Naive thymus-derived CD4-positive, alpha-beta T cell (primary cell): ENCODE data around the gene ROBO1. TPM values are rescaled to one million over a fixed set of nuclear protein-coding genes. Genes with fewer than 3 reads are reported as not detected.

ENCODE experiments used
- ATAC-seq: fragments of 150-1000 bp; cut with Tn5 transposase; 2 replicates; pipeline ENCODE4 v1.10.0; 2021; ENCODE audit warnings: mild to moderate bottlenecking, moderate library complexity
- CTCF ChIA-PET: fragments of 350-600 bp; sonication (Branson Sonifier 250); formaldehyde crosslinking; loops from one replicate; lab custom pipeline; 2021; ENCODE audit warnings: antibody characterized with exemption; lab: Charles Lee
- POLR2A ChIA-PET: fragments of 350-600 bp; sonication (Branson Sonifier 250); formaldehyde crosslinking; loops from one replicate; lab custom pipeline; 2021; ENCODE audit warnings: antibody characterized with exemption, inconsistent platforms; lab: Charles Lee
- DNase-seq, 9 donors: peaks; one replicate each; pipeline versions ENCODE4 v3.0.0 to v3.0.0-alpha.2; 2020 to 2022; ENCODE audit warnings: mixed read lengths in 1 of 9
- H3K27ac ChIP-seq: one replicate; pipeline ENCODE4 v1.7.0; 2013; ENCODE audit warnings: mild to moderate bottlenecking, low read depth, low read length, moderate library complexity
- H3K27me3 ChIP-seq, 2 donors: one replicate each; pipeline ENCODE4 v1.7.0; 2013; ENCODE audit warnings: low read length in 2 of 2, mild to moderate bottlenecking in 2 of 2, moderate library complexity in 2 of 2; ENCODE audit not compliant: control insufficient read depth in 2 of 2, insufficient read depth in 2 of 2
- H3K36me3 ChIP-seq, 3 experiments: 1 replicate in 2 of 3; 2 replicates in 1 of 3; pipeline ENCODE4 v1.7.0; 2013; ENCODE audit warnings: low read length in 3 of 3, mild to moderate bottlenecking in 3 of 3, moderate library complexity in 1 of 3; ENCODE audit not compliant: insufficient read depth in 3 of 3, control insufficient read depth in 2 of 3
- H3K4me1 ChIP-seq, 2 donors: one replicate each; pipeline ENCODE4 v1.7.0; 2013; ENCODE audit warnings: low read length in 2 of 2, mild to moderate bottlenecking in 2 of 2, moderate library complexity in 1 of 2; ENCODE audit not compliant: control insufficient read depth in 2 of 2, insufficient read depth in 2 of 2
- H3K4me3 ChIP-seq: 2 replicates; pipeline ENCODE4 v1.7.0; 2013; ENCODE audit warnings: mild to moderate bottlenecking, low read length
- H3K9me3 ChIP-seq, 3 experiments: 1 replicate in 2 of 3; 2 replicates in 1 of 3; pipeline ENCODE4 v1.7.0; 2013; ENCODE audit warnings: low read length in 3 of 3; ENCODE audit not compliant: control insufficient read depth in 2 of 3
- H3K27ac Mint-ChIP-seq, 9 donors: one replicate each; pipeline ENCODE4 v1.8.0; 2020 to 2022; ENCODE audit warnings: mixed read lengths in 9 of 9, mild to moderate bottlenecking in 8 of 9, moderate library complexity in 5 of 9, inconsistent platforms in 2 of 9
- H3K27me3 Mint-ChIP-seq, 5 donors: one replicate each; pipeline ENCODE4 v1.8.0; 2021 to 2022; ENCODE audit warnings: mixed read lengths in 5 of 5, mild to moderate bottlenecking in 1 of 5
- H3K36me3 Mint-ChIP-seq, 5 donors: one replicate each; pipeline ENCODE4 v1.8.0; 2020 to 2022; ENCODE audit warnings: mixed read lengths in 5 of 5, mild to moderate bottlenecking in 3 of 5, inconsistent platforms in 1 of 5
- H3K4me1 Mint-ChIP-seq, 7 donors: one replicate each; pipeline ENCODE4 v1.8.0; 2020 to 2022; ENCODE audit warnings: mixed read lengths in 7 of 7, mild to moderate bottlenecking in 3 of 7, inconsistent platforms in 1 of 7
- H3K4me3 Mint-ChIP-seq, 10 donors: one replicate each; pipeline ENCODE4 v1.8.0; 2020 to 2022; ENCODE audit warnings: mild to moderate bottlenecking in 10 of 10, mixed read lengths in 10 of 10, moderate library complexity in 6 of 10, inconsistent platforms in 2 of 10
- H3K9me3 Mint-ChIP-seq, 11 donors: one replicate each; pipeline ENCODE4 v1.8.0; 2020 to 2022; ENCODE audit warnings: mixed read lengths in 11 of 11, mild to moderate bottlenecking in 4 of 11, inconsistent platforms in 1 of 11, moderate library complexity in 1 of 11
- intact Hi-C, 2 donors: fragments of 100-400 bp; cut with micrococcal nuclease; formaldehyde crosslinking; loops; one replicate each; pipeline ENCODE4 v1.15.1; 2023
- polyA plus RNA-seq, 2 donors: library from polyadenylated mRNA; unstranded; fragments of 300-500 nt; fragmentation: Illumina TruSeq; gene quantifications; one replicate each; pipeline ENCODE4 v1.2.3, GENCODE V29; 2021
- total RNA-seq, 6 experiments: library from RNA in 5 of 6; stranded (reverse) in 5 of 6; gene quantifications; 1 replicate in 5 of 6; 2 replicates in 1 of 6; pipeline ENCODE4 v1.2.3 and lab custom pipeline; 2021 to 2026

ROBO1 gene
- total and polyA plus RNA-seq, 7 experiments from 2014 or later: 0.08 to 0.59 (median 0.26) TPM; not detected in 2

DNA sequence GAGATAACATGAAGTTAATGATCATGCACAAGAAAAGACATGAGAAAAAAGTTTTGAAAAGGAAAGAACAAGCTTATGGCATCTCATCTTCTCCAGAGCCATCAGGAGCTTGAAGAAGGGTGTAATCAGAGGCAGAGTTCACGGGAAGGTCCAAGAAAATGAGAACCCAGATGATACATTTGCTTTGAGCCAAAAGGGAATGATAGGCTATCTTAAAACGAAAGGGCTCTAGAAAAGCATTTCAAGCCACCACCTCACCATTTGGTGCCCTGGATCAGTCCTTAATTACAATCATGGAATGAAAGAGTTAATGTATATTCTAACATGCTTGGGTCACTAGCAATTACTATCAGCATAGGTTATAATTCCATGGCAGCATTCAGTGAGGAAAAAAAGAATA, 781.8 kb downstream of the ROBO1 start:
- Histone ChIP-seq H3K9me3 (no peaks in the 10 kb centered on the region), H3K27me3 (no peaks in the 10 kb centered on the region), H3K4me1 (no peaks in the 10 kb centered on the region), H3K36me3 (no peaks in the 10 kb centered on the region), H3K27ac (no peak overlapping the region), H3K4me3 (no peak overlapping the region)
- Mint-ChIP-seq H3K27ac (no peak overlapping the region), H3K36me3 (no peaks in the 10 kb centered on the region), H3K4me3 (no peak overlapping the region), H3K4me1 (no peaks in the 10 kb centered on the region), H3K9me3 (peaks cover 0 to 14% (median 3%) of the 10 kb centered on the region in 11 donors), H3K27me3 (no peaks in the 10 kb centered on the region)
- ChIA-PET CTCF (no interaction called here), POLR2A (no interaction called here)
- intact Hi-C loops: no loop called here
- DNase-seq (no peak), ATAC-seq (no peak)

DNA sequence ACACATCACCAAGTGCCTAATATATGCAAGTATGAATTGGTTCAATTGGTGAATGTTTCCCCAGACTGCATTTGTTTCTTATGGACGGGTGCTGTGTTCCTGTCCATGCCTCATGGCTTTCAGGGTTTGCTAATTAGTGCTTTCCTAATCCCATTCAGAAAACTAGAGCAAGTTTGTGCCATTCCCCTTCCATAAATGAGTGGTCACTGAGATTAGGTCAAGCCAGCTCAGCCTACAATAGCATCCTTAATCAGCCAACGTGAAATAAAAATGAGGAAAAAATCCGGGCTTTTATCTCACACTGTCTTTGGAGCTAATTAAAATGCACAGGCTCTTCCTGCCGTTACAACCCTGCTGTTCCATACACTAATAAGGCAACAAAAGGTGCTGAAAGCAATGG, 788.8 kb downstream of the ROBO1 start:
- H3K4me3 ChIP-seq: no peak overlapping the region

DNA sequence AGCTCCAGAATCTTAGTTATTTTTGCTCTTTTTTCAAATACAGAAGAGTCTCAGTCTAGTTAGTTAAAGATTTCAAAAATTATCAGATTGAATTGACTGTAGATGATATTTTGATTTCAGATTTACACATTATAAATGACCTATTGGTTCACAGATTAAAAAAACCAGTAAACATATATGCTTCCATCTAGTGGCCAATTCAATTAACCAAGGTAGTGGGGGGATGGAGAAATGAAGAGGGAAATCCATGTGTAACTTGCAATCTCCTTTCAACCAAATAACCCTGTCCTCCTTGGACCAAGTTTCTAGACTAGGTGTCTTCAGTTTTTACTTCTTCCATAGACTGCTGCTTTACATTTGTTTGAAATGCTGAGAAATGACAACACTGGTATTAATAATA, 789.8 kb downstream of the ROBO1 start:
- H3K9me3 Mint-ChIP-seq: peaks cover 0 to 12% (median 1%) of the 10 kb centered on the region in 11 donors
- no peak for DNase-seq
- no peaks in the 10 kb centered on the region for H3K4me1 Mint-ChIP-seq
- Histone ChIP-seq H3K4me3 (no peak overlapping the region), H3K27me3 (no peaks in the 10 kb centered on the region), H3K27ac (no peak overlapping the region), H3K9me3 (no peaks in the 10 kb centered on the region), H3K36me3 (no peaks in the 10 kb centered on the region), H3K4me1 (no peaks in the 10 kb centered on the region)
- ChIA-PET POLR2A (no interaction called here), CTCF (no interaction called here)
- no peaks in the 10 kb centered on the region for H3K36me3 Mint-ChIP-seq
- no peak overlapping the region for H3K27ac Mint-ChIP-seq
- intact Hi-C loops: no loop called here
- H3K27me3 Mint-ChIP-seq: no peaks in the 10 kb centered on the region
- ATAC-seq: no peak
- no peak overlapping the region for H3K4me3 Mint-ChIP-seq

More for the DNA sequence above, 788.8 kb downstream of the ROBO1 start:
- Mint-ChIP-seq H3K27ac (no peak overlapping the region), H3K9me3 (peaks cover 0 to 11% (median 3%) of the 10 kb centered on the region in 11 donors), H3K36me3 (no peaks in the 10 kb centered on the region), H3K4me3 (no peak overlapping the region), H3K27me3 (no peaks in the 10 kb centered on the region), H3K4me1 (no peaks in the 10 kb centered on the region)
- Histone ChIP-seq H3K27ac (no peak overlapping the region), H3K9me3 (no peaks in the 10 kb centered on the region), H3K4me1 (no peaks in the 10 kb centered on the region), H3K36me3 (no peaks in the 10 kb centered on the region), H3K27me3 (no peaks in the 10 kb centered on the region)
- ChIA-PET CTCF (no interaction called here), POLR2A (no interaction called here)
- no peak for ATAC-seq
- intact Hi-C loops: no loop called here
- no peak for DNase-seq

DNA sequence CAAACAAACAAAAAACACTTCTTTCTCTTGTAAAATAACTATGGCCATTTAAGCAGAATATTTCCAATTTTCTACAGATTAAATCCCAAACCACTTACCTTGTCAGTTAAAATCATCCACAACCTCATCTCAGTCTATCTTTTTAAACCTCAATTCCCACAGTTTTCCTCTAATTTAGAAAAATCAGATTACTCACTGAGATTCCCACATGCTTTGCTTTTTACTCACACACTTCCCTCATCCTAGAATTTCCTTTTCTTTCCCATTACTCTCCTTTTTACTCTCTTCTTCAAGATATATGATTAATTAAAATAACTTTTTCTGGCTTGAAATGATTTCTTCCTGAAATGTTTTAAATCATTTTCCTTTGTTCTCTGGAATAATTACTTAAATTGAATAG, 790.7 kb downstream of the ROBO1 start:
- Mint-ChIP-seq H3K4me1 (no peaks in the 10 kb centered on the region), H3K27ac (no peak overlapping the region), H3K36me3 (no peaks in the 10 kb centered on the region), H3K9me3 (peaks cover 0 to 10% (median 1%) of the 10 kb centered on the region in 11 donors), H3K27me3 (no peaks in the 10 kb centered on the region), H3K4me3 (no peak overlapping the region)
- no peaks in the 10 kb centered on the region for H3K27me3 ChIP-seq
- ATAC-seq: no peak
- no peaks in the 10 kb centered on the region for H3K9me3 ChIP-seq
- POLR2A ChIA-PET: no interaction called here
- H3K4me1 ChIP-seq: no peaks in the 10 kb centered on the region
- H3K4me3 ChIP-seq: no peak overlapping the region
- no peak overlapping the region for H3K27ac ChIP-seq
- CTCF ChIA-PET: no interaction called here
- no peaks in the 10 kb centered on the region for H3K36me3 ChIP-seq
- intact Hi-C loops: no loop called here
- no peak for DNase-seq

DNA sequence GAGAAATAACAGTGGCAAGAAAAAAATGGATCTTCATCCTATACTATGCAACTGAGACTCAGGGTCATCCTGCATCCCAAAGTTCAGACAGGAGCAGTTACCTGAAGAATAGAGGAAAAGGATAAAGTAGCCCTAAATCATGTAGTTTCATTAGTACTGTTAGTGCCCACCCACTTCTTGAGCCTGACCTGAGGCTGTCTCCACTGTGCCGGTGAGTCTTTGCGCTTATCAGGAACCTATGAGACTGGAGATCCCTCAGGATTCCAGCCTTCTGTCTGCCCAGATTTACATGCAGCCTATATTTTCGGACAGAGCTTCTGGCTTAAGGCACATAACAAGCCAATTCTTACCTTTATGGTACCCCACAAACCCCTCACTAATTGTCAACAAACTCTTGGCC, 791.6 kb downstream of the ROBO1 start:
- H3K27me3 ChIP-seq: no peaks in the 10 kb centered on the region
- intact Hi-C loops: no loop called here
- ATAC-seq (no peak), DNase-seq (no peak)
- H3K9me3 ChIP-seq: no peaks in the 10 kb centered on the region
- no peak overlapping the region for H3K27ac ChIP-seq
- H3K4me3 ChIP-seq: no peak overlapping the region
- H3K36me3 ChIP-seq: no peaks in the 10 kb centered on the region
- Mint-ChIP-seq H3K9me3 (peaks cover 0 to 10% (median 0%) of the 10 kb centered on the region in 11 donors), H3K36me3 (no peaks in the 10 kb centered on the region), H3K27ac (no peak overlapping the region), H3K4me1 (no peaks in the 10 kb centered on the region), H3K27me3 (no peaks in the 10 kb centered on the region), H3K4me3 (no peak overlapping the region)
- ChIA-PET CTCF (no interaction called here), POLR2A (no interaction called here)
- H3K4me1 ChIP-seq: no peaks in the 10 kb centered on the region

DNA sequence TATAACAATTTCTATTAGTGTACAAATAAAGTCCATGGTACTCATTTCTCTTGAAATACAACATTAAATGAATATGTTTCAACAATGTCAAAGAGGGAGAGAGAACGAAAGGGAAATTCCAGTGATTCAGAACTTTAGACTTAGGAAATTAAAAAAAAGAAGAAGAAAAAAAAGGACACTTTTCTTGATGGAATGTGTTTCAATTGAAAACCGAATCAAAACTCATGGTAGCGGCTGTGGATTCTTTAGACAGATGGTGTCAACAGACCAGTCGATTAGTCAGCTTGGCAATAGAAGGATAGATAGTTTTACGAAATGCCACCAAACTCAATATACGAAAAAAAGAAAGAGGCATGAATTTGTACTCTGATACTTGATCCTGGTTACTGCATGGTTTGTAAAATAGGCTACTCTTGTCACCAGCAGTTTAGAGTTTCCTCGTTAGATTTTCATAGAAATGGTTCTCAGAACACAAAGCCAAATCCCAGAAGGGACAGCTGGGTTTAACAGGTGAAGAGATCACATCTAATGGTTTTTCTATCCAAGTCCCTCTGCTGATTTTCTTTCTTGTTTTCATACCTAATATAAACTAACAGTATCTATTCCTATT, 793.5 kb downstream of the ROBO1 start:
- CTCF ChIA-PET: no interaction called here

DNA sequence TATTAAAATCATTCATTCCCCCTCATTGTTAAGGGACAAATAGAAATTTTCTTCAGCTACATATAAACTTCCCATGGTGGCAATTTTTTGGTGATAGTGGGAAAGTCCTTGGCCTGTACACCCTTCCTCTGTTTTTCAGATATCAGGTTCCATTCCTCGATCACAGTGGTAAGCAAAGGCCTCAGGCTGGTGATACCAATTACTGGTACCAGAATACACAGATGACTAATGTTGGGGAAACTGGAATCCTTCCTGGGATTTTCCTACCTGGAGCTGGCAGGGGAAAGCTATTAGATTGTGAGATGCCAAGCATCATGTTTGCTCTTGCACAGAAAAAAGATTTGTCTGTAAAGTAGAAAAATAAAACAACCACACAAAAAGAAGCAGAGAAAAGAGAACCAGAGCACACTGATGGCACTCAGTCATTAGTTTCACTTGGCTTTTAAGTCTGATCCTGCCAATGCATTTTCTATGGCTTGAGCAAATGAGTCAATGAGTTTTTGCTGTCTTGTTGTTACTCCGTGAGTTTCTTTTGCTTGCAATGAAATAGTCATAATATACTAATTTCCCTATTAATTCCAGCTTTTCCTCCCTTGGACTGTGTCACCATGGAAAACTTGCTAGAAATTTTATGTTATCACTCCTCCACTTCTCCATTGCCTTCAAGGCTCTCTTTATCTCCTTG, 795.0 kb downstream of the ROBO1 start:
- Histone ChIP-seq H3K4me3 (no peak overlapping the region), H3K4me1 (no peaks in the 10 kb centered on the region), H3K27me3 (no peaks in the 10 kb centered on the region), H3K27ac (no peak overlapping the region), H3K36me3 (no peaks in the 10 kb centered on the region), H3K9me3 (no peaks in the 10 kb centered on the region)
- intact Hi-C loops: no loop called here
- H3K27ac Mint-ChIP-seq: no peak overlapping the region
- ChIA-PET POLR2A (no interaction called here), CTCF (no interaction called here)
- H3K36me3 Mint-ChIP-seq: no peaks in the 10 kb centered on the region
- H3K4me3 Mint-ChIP-seq: no peak overlapping the region
- H3K9me3 Mint-ChIP-seq: peaks cover 0 to 10% (median 0%) of the 10 kb centered on the region in 11 donors
- ATAC-seq (no peak), DNase-seq (no peak)
- no peaks in the 10 kb centered on the region for H3K27me3 Mint-ChIP-seq
- no peaks in the 10 kb centered on the region for H3K4me1 Mint-ChIP-seq

More for the DNA sequence above, 793.5 kb downstream of the ROBO1 start:
- Mint-ChIP-seq H3K4me3 (no peak overlapping the region), H3K36me3 (no peaks in the 10 kb centered on the region), H3K9me3 (peaks cover 0 to 10% (median 0%) of the 10 kb centered on the region in 11 donors), H3K27ac (no peak overlapping the region), H3K4me1 (no peaks in the 10 kb centered on the region), H3K27me3 (no peaks in the 10 kb centered on the region)
- no peaks in the 10 kb centered on the region for H3K27me3 ChIP-seq
- no peak overlapping the region for H3K4me3 ChIP-seq
- intact Hi-C loops: no loop called here
- POLR2A ChIA-PET: no interaction called here
- no peak overlapping the region for H3K27ac ChIP-seq
- no peaks in the 10 kb centered on the region for H3K4me1 ChIP-seq
- no peaks in the 10 kb centered on the region for H3K36me3 ChIP-seq
- ATAC-seq (no peak), DNase-seq (no peak)
- H3K9me3 ChIP-seq: no peaks in the 10 kb centered on the region
